Measurements from ENCODE around the gene COMMD9.

Gene COMMD9

GRCh38 chr11:36265793-36266628 is 23.2 kb downstream of the COMMD9 start:
- DNase-seq, result peak; percentile 53
- in situ Hi-C loops (cut with HindIII; ENCODE audit: low pct_ligation_motif_present, low pct_unique_long_range_greater_than_20kb, low sequenced_read_pairs), result loop anchor here (25.0 kb wide), 1 partner anchor 104 kb away; no protein-coding TSS in a partner anchor

- in situ Hi-C loops (cut with HindIII; ENCODE audit: low pct_ligation_motif_present, low pct_unique_long_range_greater_than_20kb, low sequenced_read_pairs), result loop anchor here (25.0 kb wide), 1 partner anchor 103 kb away; no protein-coding TSS in a partner anchor
Observed at GRCh38 chr11:36264973-36265344, 24.3 kb downstream of the COMMD9 start.

GRCh38 chr11:36264011-36264972 is 24.9 kb downstream of the COMMD9 start:
- in situ Hi-C loops (cut with HindIII; ENCODE audit: low pct_ligation_motif_present, low pct_unique_long_range_greater_than_20kb, low sequenced_read_pairs), result loop anchor here (25.0 kb wide), 1 partner anchor 102 kb away; no protein-coding TSS in a partner anchor
- no peak for DNase-seq

More at GRCh38 chr11:36264973-36265344, 24.3 kb downstream of the COMMD9 start:
- DNase-seq, result no peak

GRCh38 chr11:36261094-36261493 is 28.1 kb downstream of the COMMD9 start:
- DNase-seq, result no peak
- in situ Hi-C loops (cut with HindIII; ENCODE audit: low pct_ligation_motif_present, low pct_unique_long_range_greater_than_20kb, low sequenced_read_pairs), result loop anchor here (25.0 kb wide), 1 partner anchor 99 kb away; no protein-coding TSS in a partner anchor

GRCh38 chr11:36258730-36259360 is 30.4 kb downstream of the COMMD9 start:
- DNase-seq, result peak; percentile 62
- in situ Hi-C loops (cut with HindIII; ENCODE audit: low pct_ligation_motif_present, low pct_unique_long_range_greater_than_20kb, low sequenced_read_pairs), result loop anchor here (25.0 kb wide), 1 partner anchor 97 kb away; no protein-coding TSS in a partner anchor

GRCh38 chr11:36257351-36257750 is 31.9 kb downstream of the COMMD9 start:
- in situ Hi-C loops (cut with HindIII; ENCODE audit: low pct_ligation_motif_present, low pct_unique_long_range_greater_than_20kb, low sequenced_read_pairs), result loop anchor here (25.0 kb wide), 1 partner anchor 95 kb away; no protein-coding TSS in a partner anchor
- DNase-seq, result peak; percentile 69

- no peak for DNase-seq
- in situ Hi-C loops (cut with HindIII; ENCODE audit: low pct_ligation_motif_present, low pct_unique_long_range_greater_than_20kb, low sequenced_read_pairs), result loop anchor here (25.0 kb wide), 1 partner anchor 92 kb away; no protein-coding TSS in a partner anchor
Observed at GRCh38 chr11:36254713-36255112, 34.5 kb downstream of the COMMD9 start.

- in situ Hi-C loops (cut with HindIII; ENCODE audit: low pct_ligation_motif_present, low pct_unique_long_range_greater_than_20kb, low sequenced_read_pairs), result loop anchor here (25.0 kb wide), 1 partner anchor 91 kb away; no protein-coding TSS in a partner anchor
- no peak for DNase-seq
Observed at GRCh38 chr11:36253238-36253637, 36.0 kb downstream of the COMMD9 start.

- no peak for DNase-seq
- in situ Hi-C loops (cut with HindIII; ENCODE audit: low pct_ligation_motif_present, low pct_unique_long_range_greater_than_20kb, low sequenced_read_pairs), result loop anchor here (25.0 kb wide), 1 partner anchor 90 kb away; no protein-coding TSS in a partner anchor
Observed at GRCh38 chr11:36251823-36252222, 37.4 kb downstream of the COMMD9 start.

- DNase-seq, result peak; percentile 30
- in situ Hi-C loops (cut with HindIII; ENCODE audit: low pct_ligation_motif_present, low pct_unique_long_range_greater_than_20kb, low sequenced_read_pairs), result no loop called here
Observed at GRCh38 chr11:36249246-36249645, 40.0 kb downstream of the COMMD9 start.

GRCh38 chr11:36248436-36248835 is 40.8 kb downstream of the COMMD9 start:
- no peak for DNase-seq
- in situ Hi-C loops (cut with HindIII; ENCODE audit: low pct_ligation_motif_present, low pct_unique_long_range_greater_than_20kb, low sequenced_read_pairs), result no loop called here

GRCh38 chr11:36247493-36247892 is 41.7 kb downstream of the COMMD9 start:
- in situ Hi-C loops (cut with HindIII; ENCODE audit: low pct_ligation_motif_present, low pct_unique_long_range_greater_than_20kb, low sequenced_read_pairs), result no loop called here
- no peak for DNase-seq

- in situ Hi-C loops (cut with HindIII; ENCODE audit: low pct_ligation_motif_present, low pct_unique_long_range_greater_than_20kb, low sequenced_read_pairs), result no loop called here
- no peak for DNase-seq
Observed at GRCh38 chr11:36243641-36244040, 45.6 kb downstream of the COMMD9 start.

- DNase-seq, result no peak
- in situ Hi-C loops (cut with HindIII; ENCODE audit: low pct_ligation_motif_present, low pct_unique_long_range_greater_than_20kb, low sequenced_read_pairs), result no loop called here
Observed at GRCh38 chr11:36241497-36241896, 47.7 kb downstream of the COMMD9 start.

GRCh38 chr11:36240801-36241200 is 48.4 kb downstream of the COMMD9 start:
- in situ Hi-C loops (cut with HindIII; ENCODE audit: low pct_ligation_motif_present, low pct_unique_long_range_greater_than_20kb, low sequenced_read_pairs), result no loop called here
- DNase-seq, result no peak

GRCh38 chr11:36240173-36240572 is 49.1 kb downstream of the COMMD9 start:
- in situ Hi-C loops (cut with HindIII; ENCODE audit: low pct_ligation_motif_present, low pct_unique_long_range_greater_than_20kb, low sequenced_read_pairs), result no loop called here
- no peak for DNase-seq

GRCh38 chr11:36239636-36240035 is 49.6 kb downstream of the COMMD9 start:
- in situ Hi-C loops (cut with HindIII; ENCODE audit: low pct_ligation_motif_present, low pct_unique_long_range_greater_than_20kb, low sequenced_read_pairs), result no loop called here

GRCh38 chr11:36238881-36239280 is 50.3 kb downstream of the COMMD9 start:
- DNase-seq, result no peak
- in situ Hi-C loops (cut with HindIII; ENCODE audit: low pct_ligation_motif_present, low pct_unique_long_range_greater_than_20kb, low sequenced_read_pairs), result no loop called here

More at GRCh38 chr11:36239636-36240035, 49.6 kb downstream of the COMMD9 start:
- no peak for DNase-seq

Measured in ACHN (cell line).